ENCODE results near the gene B4GALT5.
A peak's percentile ranks its signal among the peaks of the same experiment; 100 is the strongest.

B4GALT5 gene

DNA sequence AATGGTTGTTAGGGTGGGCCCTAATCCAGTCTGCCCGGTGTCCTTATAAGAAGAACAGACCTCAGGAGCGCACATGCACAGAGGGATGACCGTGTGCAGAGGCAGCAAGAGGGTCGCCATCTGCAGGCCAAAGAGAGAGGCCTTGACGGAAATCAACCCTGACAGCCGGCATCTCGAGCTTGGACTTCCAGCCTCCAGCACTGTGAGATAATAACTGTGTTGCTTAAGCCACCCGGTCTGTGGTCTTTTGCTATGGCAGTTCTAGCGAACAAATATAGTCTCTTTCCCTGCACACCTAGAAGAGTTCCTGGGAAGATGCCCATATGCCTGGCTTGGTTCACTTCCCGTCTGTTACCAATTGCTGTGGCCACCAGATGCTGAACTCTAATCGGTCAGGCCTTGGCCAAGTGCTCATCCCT lies 110.5 kb downstream of the B4GALT5 start:
- no peak for DNase-seq (ENCODE audit: low read depth)

- DNase-seq (ENCODE audit: low read depth): no peak
Observed at GRCh38 chr20:49602345-49603208, 111.1 kb downstream of the B4GALT5 start.

DNA sequence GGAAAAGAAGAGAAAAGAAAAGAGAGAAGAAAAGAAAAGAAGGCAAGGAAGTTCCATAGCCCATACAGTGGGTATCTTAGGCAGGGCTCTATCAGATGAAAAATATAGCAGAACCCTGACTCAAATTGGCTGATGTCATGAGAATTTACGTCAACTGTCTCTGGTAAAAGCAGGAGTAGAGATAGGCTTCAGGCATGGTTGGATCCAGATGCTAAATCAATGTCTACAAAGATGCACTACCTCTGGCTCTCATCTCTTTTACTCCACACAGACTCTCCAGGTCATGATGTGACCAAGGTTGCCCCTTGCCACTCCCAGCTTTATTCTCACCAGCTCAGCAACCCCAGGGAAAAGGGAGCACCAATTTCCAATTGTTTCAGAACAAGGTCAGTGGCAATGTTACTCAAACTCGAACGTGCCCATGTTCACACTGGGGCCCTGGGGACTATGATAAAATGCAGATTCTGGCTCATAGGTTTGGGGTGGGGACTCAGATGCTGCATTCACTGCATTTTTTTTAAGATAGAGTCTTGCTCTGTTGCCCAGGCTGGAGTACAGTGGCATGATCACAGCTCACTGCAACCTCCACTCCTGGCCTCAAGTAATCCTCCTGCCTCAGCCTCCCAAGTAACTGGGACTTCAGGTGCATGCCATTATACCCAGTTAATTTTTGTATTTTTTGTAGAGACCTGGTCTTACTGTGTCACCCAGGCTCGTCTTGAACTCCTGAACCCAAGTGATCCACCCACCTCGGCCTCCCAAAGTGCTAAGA lies 112.3 kb downstream of the B4GALT5 start:
- DNase-seq (ENCODE audit: low read depth): no peak

- no peak for DNase-seq (ENCODE audit: low read depth)
Observed at GRCh38 chr20:49599746-49600113, 113.9 kb downstream of the B4GALT5 start.

DNA sequence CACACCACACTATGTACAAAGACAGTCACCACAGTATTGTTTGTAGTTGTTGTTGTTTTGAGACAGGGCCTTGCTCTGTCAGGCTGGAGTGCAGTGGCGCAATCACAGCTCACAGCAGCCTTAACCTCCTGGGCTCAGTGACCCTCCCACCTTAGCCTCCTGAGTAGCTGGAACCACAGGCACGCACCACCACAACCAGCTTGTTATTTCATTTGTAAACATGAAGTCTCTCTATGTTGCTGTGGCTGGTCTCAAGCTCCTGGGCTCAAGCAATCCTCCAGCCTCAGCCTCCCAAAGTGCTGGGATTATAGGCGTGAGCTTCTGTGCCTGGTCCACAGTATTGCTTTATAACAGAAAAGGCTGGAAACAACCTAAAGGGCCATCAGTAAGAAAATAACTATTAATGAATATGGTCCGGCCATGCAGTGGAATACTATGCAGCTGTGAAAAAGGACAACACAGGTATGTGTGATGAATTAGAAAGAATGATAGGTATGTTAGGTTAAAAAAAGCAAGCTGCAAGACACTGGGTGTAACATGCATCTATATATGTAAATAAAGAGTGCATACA lies 115.8 kb downstream of the B4GALT5 start:
- no peak for DNase-seq (ENCODE audit: low read depth)

GRCh38 chr20:49595811-49596561 lies 117.7 kb downstream of the B4GALT5 start:
- peak; percentile 68 for DNase-seq (ENCODE audit: low read depth)

DNA sequence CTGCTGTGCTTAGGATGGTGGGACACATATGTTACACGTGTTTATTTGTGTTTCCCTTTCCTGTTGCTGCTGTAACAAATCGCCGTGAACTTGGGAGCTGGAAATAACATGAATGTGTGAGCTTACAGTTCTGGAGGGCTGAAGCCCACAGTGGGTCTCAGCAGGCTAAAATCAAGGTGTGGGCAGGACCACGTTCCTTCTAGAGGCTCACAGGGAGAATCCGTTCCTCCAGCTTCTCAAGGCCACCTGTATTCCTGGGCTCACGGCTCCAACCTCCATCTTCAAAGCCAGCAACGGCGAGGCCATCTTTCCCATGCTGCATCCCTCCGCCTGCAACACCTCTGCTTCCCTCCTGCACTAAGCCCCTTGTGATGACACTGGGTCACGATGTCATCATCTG lies 118.3 kb downstream of the B4GALT5 start:
- no peak for DNase-seq (ENCODE audit: low read depth)

DNA sequence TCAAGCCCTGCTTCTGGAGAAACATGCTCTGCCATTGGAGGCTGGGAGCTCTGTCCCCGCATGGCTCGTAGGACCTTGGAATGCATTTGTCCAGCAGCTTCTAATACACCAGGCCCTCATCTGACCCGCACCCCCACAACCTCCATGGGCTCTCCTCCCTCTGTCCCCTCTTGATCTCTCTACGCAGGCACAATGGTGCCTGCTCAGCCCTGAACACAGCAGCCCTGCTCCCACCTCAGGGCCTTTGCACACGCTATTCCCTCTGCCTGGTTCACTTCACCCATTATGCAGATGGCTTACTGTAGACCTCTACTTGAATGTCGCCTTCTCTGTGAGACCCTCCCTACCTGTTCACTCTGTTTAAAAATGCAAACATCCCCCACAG lies 118.8 kb downstream of the B4GALT5 start:
- DNase-seq (ENCODE audit: low read depth): no peak

GRCh38 chr20:49594143-49594930 lies 119.3 kb downstream of the B4GALT5 start:
- DNase-seq (ENCODE audit: low read depth): peak; percentile 57

DNA sequence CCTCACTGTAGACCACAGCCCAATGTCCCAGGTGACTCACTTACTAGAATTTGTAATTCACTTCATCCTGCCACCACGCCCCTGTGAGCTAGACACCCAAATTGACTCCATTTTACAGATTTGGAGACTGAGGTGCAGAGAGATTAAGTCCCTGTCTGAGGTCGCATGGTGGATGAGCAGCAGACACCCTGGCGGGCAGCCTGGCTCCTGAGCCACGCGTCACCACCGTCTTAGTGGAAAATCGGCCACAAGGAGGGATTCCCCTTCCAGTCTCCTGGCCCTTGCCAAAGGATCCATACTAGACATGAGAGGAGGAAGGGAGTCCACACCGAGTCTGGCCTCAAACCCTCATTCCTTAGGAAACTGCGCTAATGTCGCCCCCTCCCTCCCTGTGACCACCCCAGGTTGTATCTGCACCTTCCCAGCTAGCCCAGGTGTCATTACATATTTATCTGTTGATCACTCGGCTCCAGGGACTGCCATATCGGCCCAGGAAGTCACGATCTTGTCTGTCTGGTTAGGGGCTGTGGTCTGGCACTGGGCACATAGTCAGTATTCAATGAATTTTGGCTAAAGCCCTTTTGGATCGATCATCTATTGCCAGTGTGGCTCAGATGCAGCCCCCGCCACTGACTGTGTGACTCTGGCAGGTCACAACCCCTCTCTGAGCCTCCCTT lies 120.1 kb downstream of the B4GALT5 start:
- DNase-seq (ENCODE audit: low read depth): no peak

GRCh38 chr20:49592120-49592519 lies 121.6 kb downstream of the B4GALT5 start:
- DNase-seq (ENCODE audit: low read depth): no peak

GRCh38 chr20:49591217-49591865 lies 122.3 kb downstream of the B4GALT5 start:
- no peak for DNase-seq (ENCODE audit: low read depth)

GRCh38 chr20:49590163-49591017 lies 123.3 kb downstream of the B4GALT5 start:
- DNase-seq (ENCODE audit: low read depth): no peak

DNA sequence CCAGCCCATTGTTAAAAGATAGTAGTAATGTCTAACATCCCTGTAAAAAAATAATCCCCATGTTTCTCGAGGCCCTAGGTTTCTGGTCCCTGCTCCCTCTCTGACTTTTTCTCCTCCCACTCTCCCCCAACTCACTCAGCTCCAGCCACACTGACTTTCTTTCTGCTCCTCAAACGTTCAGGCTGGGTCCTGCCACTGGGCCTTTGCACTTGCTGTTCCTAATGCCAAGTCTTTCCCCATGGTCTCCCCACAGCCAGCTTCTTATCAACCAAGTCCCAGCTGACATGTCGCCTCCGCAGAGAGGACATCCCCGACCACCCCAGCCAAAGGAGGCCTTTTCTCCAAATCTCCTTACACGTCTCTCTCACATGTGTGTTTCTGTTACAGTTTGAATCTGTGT lies 123.9 kb downstream of the B4GALT5 start:
- no peak for DNase-seq (ENCODE audit: low read depth)

DNA sequence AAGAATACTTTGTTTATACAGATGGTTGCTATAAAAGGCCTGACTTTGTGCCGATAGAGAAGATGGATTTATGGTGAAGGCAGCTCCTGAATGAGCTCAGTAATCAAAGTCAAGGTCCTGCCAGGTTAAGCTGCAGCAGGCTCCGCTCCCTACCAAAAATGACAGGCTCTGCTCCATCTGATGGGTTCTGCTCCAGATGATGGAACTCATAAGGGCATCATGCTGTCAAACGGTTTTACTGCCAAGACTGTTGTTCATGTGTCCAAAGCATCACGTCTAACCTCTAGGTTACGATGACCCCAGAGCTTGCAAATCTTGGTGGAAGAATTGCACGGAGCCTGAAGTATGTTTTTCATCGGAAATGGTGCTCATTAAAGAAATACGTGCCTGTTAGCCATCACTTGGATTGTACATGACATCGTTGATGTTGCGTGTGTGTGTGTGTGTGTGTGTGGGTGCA lies 126.5 kb downstream of the B4GALT5 start:
- DNase-seq (ENCODE audit: low read depth): no peak

GRCh38 chr20:49585585-49586245 lies 128.0 kb downstream of the B4GALT5 start:
- no peak for DNase-seq (ENCODE audit: low read depth)

- no peak for DNase-seq (ENCODE audit: low read depth)
Observed at GRCh38 chr20:49584418-49585382, 129.0 kb downstream of the B4GALT5 start.
